A673 (cell line): ENCODE data around the gene DLGAP1. TPM values are rescaled to one million over a fixed set of nuclear protein-coding genes. Genes with fewer than 3 reads are reported as not detected.

Experiments used
- BruUV-seq: library from RNA; stranded (reverse); fragments of 400-500 nt; replicated peaks from 2 replicates; lab custom pipeline; 2021; lab: Mats Ljungman, UMichigan
- CTCF ChIA-PET: fragments of 300-600 bp; sonication (Branson Sonifier 250); formaldehyde crosslinking; loops from one replicate; lab custom pipeline; 2022; ENCODE audit warnings: antibody characterized with exemption; lab: Charles Lee
- POLR2A ChIA-PET: fragments of 300-600 bp; sonication (Branson Sonifier 250); formaldehyde crosslinking; loops from one replicate; lab custom pipeline; 2022; ENCODE audit warnings: antibody characterized with exemption; ENCODE audit not compliant: low non-redundant PET; lab: Charles Lee
- DNase-seq: peaks from one replicate; pipeline ENCODE4 v3.0.0-alpha.2; 2015; ENCODE audit warnings: low spot score
- H3K27ac ChIP-seq: fragments of 200-600 bp; sonication (generic); 2 replicates; pipeline ENCODE4 v1.5.1; 2016; ENCODE audit warnings: mixed run types, low read depth, mild to moderate bottlenecking, mixed read lengths, antibody characterized with exemption, low read length; ENCODE audit not compliant: poor library complexity, severe bottlenecking
- H3K27me3 ChIP-seq: fragments of 200-600 bp; sonication (generic); replicated peaks from 2 replicates; pipeline ENCODE4 v1.6.1; 2017; ENCODE audit warnings: mixed run types, low read depth, mild to moderate bottlenecking, mixed read lengths, antibody characterized with exemption, low read length; ENCODE audit not compliant: insufficient read depth, poor library complexity
- H3K36me3 ChIP-seq: fragments of 200-600 bp; sonication (generic); 2 replicates; pipeline ENCODE4 v1.6.1; 2016; ENCODE audit warnings: mixed run types, mild to moderate bottlenecking, mixed read lengths, antibody characterized with exemption, low read length; ENCODE audit not compliant: insufficient read depth, poor library complexity, severe bottlenecking
- H3K4me1 ChIP-seq: fragments of 200-600 bp; sonication (generic); 2 replicates; pipeline ENCODE4 v1.6.1; 2017; ENCODE audit warnings: mixed run types, mild to moderate bottlenecking, mixed read lengths, antibody characterized with exemption, low read length; ENCODE audit not compliant: insufficient read depth, poor library complexity, severe bottlenecking
- H3K4me3 ChIP-seq: fragments of 200-600 bp; sonication (generic); 2 replicates; pipeline ENCODE4 v1.5.1; 2016; ENCODE audit warnings: low read depth, mixed run types, mild to moderate bottlenecking, mixed read lengths, low read length; ENCODE audit not compliant: poor library complexity, severe bottlenecking
- H3K9me3 ChIP-seq: fragments of 200-600 bp; sonication (generic); 2 replicates; pipeline ENCODE4 v1.6.1; 2016; ENCODE audit warnings: mixed run types, low read depth, mild to moderate bottlenecking, mixed read lengths, antibody characterized with exemption, low read length; ENCODE audit not compliant: poor library complexity, severe bottlenecking
- CTCF ChIP-seq: fragments of 300-800, 200-600 bp; sonication (generic); conservative IDR thresholded peaks from 2 replicates; pipeline ENCODE4 v1.5.1; 2017; ENCODE audit warnings: low read depth, mild to moderate bottlenecking, antibody characterized with exemption, low read length, moderate library complexity, mixed read lengths
- EZH2 ChIP-seq: fragments of 200-600 bp; sonication (generic); IDR thresholded peaks from 2 replicates; pipeline ENCODE4 v1.6.1; 2017; ENCODE audit warnings: borderline replicate concordance, low read depth, mild to moderate bottlenecking, mixed read lengths, antibody characterized with exemption, low read length; ENCODE audit not compliant: poor library complexity, severe bottlenecking
- intact Hi-C: fragments of 100-400 bp; cut with micrococcal nuclease; formaldehyde crosslinking; loops from one replicate; pipeline ENCODE4 v1.10.0; 2022; ENCODE audit not compliant: unreplicated experiment
- total RNA-seq: library from RNA; stranded (reverse); gene quantifications from 2 replicates; pipeline ENCODE4 v1.2.3, GENCODE V29; 2021

DLGAP1 gene
- total RNA-seq, 1 experiment from 2014 or later = 135 TPM

GRCh38 chr18:3653851-3654441 is 801.2 kb downstream of the DLGAP1 start:
- CTCF ChIA-PET = no interaction called here
- intact Hi-C loops = loop anchor here (5.0 kb wide), 1 partner anchor 52 kb away; no protein-coding TSS in a partner anchor
- Histone ChIP-seq H3K27me3 (no peaks in the 10 kb centered on the region), H3K4me3 (no peak overlapping the region), H3K36me3 (peaks cover 3% of the 10 kb centered on the region), H3K4me1 (peaks cover 50% of the 10 kb centered on the region), H3K9me3 (no peaks in the 10 kb centered on the region), H3K27ac (peak overlapping the region; percentile 69)
- DNase-seq = no peak
- POLR2A ChIA-PET = interaction anchor here (0.6 to 0.7 kb wide), 2 partner anchors 50 to 371 kb away, joined by 4 to 8 read pairs; no protein-coding TSS in a partner anchor
- BruUV-seq = no TSS peak
- TF ChIP-seq CTCF (no peak), EZH2 (no peak)

- BruUV-seq = TSS peak; percentile 96
- H3K27ac ChIP-seq = peak overlapping the region; percentile 69
- ChIA-PET CTCF (no interaction called here), POLR2A (interaction anchor here (0.6 to 1.5 kb wide), 2 partner anchors 50 to 371 kb away, joined by 3 to 8 read pairs; no protein-coding TSS in a partner anchor)
- intact Hi-C loops = loop anchor here (5.0 kb wide), 1 partner anchor 51 kb away; no protein-coding TSS in a partner anchor
- no peak overlapping the region for H3K4me3 ChIP-seq
- peaks cover 56% of the 10 kb centered on the region for H3K4me1 ChIP-seq
- peaks cover 3% of the 10 kb centered on the region for H3K36me3 ChIP-seq
- no peak for DNase-seq
- H3K9me3 ChIP-seq = no peaks in the 10 kb centered on the region
- no peaks in the 10 kb centered on the region for H3K27me3 ChIP-seq
- TF ChIP-seq EZH2 (no peak), CTCF (no peak)
These were observed 801.8 kb downstream of the DLGAP1 start for GRCh38 chr18:3653263-3653850.

- POLR2A ChIA-PET = interaction anchor here (1.5 kb wide), 1 partner anchor 50 kb away, joined by 3 read pairs; no protein-coding TSS in a partner anchor
These were observed 802.5 kb downstream of the DLGAP1 start for GRCh38 chr18:3652380-3653262.

More at GRCh38 chr18:3652380-3653262, 802.5 kb downstream of the DLGAP1 start:
- Histone ChIP-seq H3K27ac (peak overlapping the region; percentile 69), H3K9me3 (no peaks in the 10 kb centered on the region), H3K4me1 (peaks cover 61% of the 10 kb centered on the region), H3K27me3 (no peaks in the 10 kb centered on the region), H3K4me3 (no peak overlapping the region), H3K36me3 (peaks cover 3% of the 10 kb centered on the region)
- TSS peak; percentile 12 for BruUV-seq
- DNase-seq = peak; percentile 87
- TF ChIP-seq CTCF (no peak), EZH2 (no peak)
- CTCF ChIA-PET = interaction anchor here (0.5 to 1.1 kb wide), 2 partner anchors 12 to 14 kb away, joined by 3 read pairs; no protein-coding TSS in a partner anchor
- intact Hi-C loops = loop anchor here (5.0 kb wide), 1 partner anchor 50 kb away; no protein-coding TSS in a partner anchor
